AG04450 (cell line): ENCODE results near the gene ACOT9. TPM values are rescaled to one million over a fixed set of nuclear protein-coding genes. Genes with fewer than 3 reads are reported as not detected.
"Not testable (repeated sequence)": the region's sequence is repeated elsewhere in the genome, so short reads cannot be mapped to it uniquely, and the experiment has no call there.

Source experiments
- CTCF ChIA-PET: fragments of 300-600, 350-600 bp; formaldehyde crosslinking; extraction: SDS; loops from one replicate; lab custom pipeline; 2022; ENCODE audit warnings: antibody characterized with exemption, inconsistent platforms; lab: Charles Lee
- POLR2A ChIA-PET: fragments of 350-600 bp; formaldehyde crosslinking; extraction: SDS; loops from one replicate; lab custom pipeline; 2021; ENCODE audit warnings: antibody characterized with exemption, inconsistent platforms; lab: Yijun Ruan, JAX
- DNase-seq: peaks from one replicate; pipeline ENCODE4 v3.0.0-alpha.2; 2011; ENCODE audit warnings: low read depth, low spot score
- H3K27ac ChIP-seq: one replicate; pipeline ENCODE4 v1.5.1; 2012; ENCODE audit warnings: low read depth, low read length, control low read depth
- H3K27me3 ChIP-seq: one replicate; pipeline ENCODE4 v1.6.0; 2012; ENCODE audit warnings: low read length; ENCODE audit not compliant: control insufficient read depth, insufficient read depth
- H3K4me3 ChIP-seq: 2 replicates; pipeline ENCODE4 v1.5.1; 2011; ENCODE audit warnings: mild to moderate bottlenecking, low read depth, low read length, control low read depth
- H3K9me3 ChIP-seq: 2 replicates; pipeline ENCODE4 v1.5.1; 2012; ENCODE audit warnings: low read length; ENCODE audit not compliant: control insufficient read depth, insufficient read depth
- CTCF ChIP-seq: IDR thresholded peaks from 2 replicates; pipeline ENCODE4 v1.5.1; 2011; ENCODE audit warnings: low read depth, low read length, control low read depth, inconsistent platforms
- polyA plus RNA-seq: library from polyadenylated mRNA; depleted of rRNA; stranded (reverse); fragments of >200 nt; gene quantifications from 2 replicates; pipeline ENCODE4 v1.2.3, GENCODE V29; 2011

The ACOT9 gene
- polyA plus RNA-seq, 1 experiment, result 62.5 TPM

GRCh38 chrX:23694606-23695005 lies 48.5 kb downstream of the ACOT9 start:
- Histone ChIP-seq H3K9me3 (no peaks in the 10 kb centered on the region), H3K4me3 (no peak overlapping the region), H3K27me3 (no peaks in the 10 kb centered on the region), H3K27ac (no peak overlapping the region)
- POLR2A ChIA-PET, result no interaction called here
- CTCF ChIA-PET, result interaction anchor here (0.6 to 9.2 kb wide), 7 partner anchors 8 to 328 kb away, joined by 3 to 102 read pairs (median 4); no protein-coding TSS in a partner anchor
- TF ChIP-seq CTCF, result peak; percentile 56
- DNase-seq, result peak; percentile 16

- POLR2A ChIA-PET, result no interaction called here
- no peaks in the 10 kb centered on the region for H3K27me3 ChIP-seq
- CTCF ChIA-PET, result interaction anchor here (9.2 kb wide), 1 partner anchor 210 kb away, joined by 102 read pairs; no protein-coding TSS in a partner anchor
- H3K4me3 ChIP-seq, result no peak overlapping the region
- TF ChIP-seq CTCF, result no peak
- H3K27ac ChIP-seq, result no peak overlapping the region
- DNase-seq, result no peak
- H3K9me3 ChIP-seq, result no peaks in the 10 kb centered on the region
Measured at GRCh38 chrX:23692166-23692565, 50.9 kb downstream of the ACOT9 start.

GRCh38 chrX:23676486-23676885 lies 66.6 kb downstream of the ACOT9 start:
- H3K27me3 ChIP-seq, H3K27ac ChIP-seq, POLR2A ChIA-PET, CTCF ChIA-PET, DNase-seq, H3K4me3 ChIP-seq, H3K9me3 ChIP-seq: not testable (repeated sequence)

GRCh38 chrX:23673108-23673507 lies 70.0 kb downstream of the ACOT9 start:
- no peak for TF ChIP-seq CTCF
- POLR2A ChIA-PET, result no interaction called here

GRCh38 chrX:23670528-23670927 lies 72.5 kb downstream of the ACOT9 start:
- no peak overlapping the region for H3K27ac ChIP-seq
- no peaks in the 10 kb centered on the region for H3K27me3 ChIP-seq
- H3K4me3 ChIP-seq, result no peak overlapping the region
- TF ChIP-seq CTCF, result no peak
- ChIA-PET CTCF (no interaction called here), POLR2A (no interaction called here)
- H3K9me3 ChIP-seq, result no peaks in the 10 kb centered on the region; the same call in 1 of the 2 replicates
- DNase-seq, result no peak

More at GRCh38 chrX:23673108-23673507, 70.0 kb downstream of the ACOT9 start:
- CTCF ChIA-PET, result interaction anchor here (0.6 to 2.3 kb wide), 2 partner anchors 381 to 1688 kb away, joined by 3 to 9 read pairs; no protein-coding TSS in a partner anchor
- H3K4me3 ChIP-seq, result no peak overlapping the region
- H3K9me3 ChIP-seq, result no peaks in the 10 kb centered on the region
- H3K27me3 ChIP-seq, result no peaks in the 10 kb centered on the region
- no peak for DNase-seq
- H3K27ac ChIP-seq, result no peak overlapping the region
